Small intestine (tissue), 7 donors: Measurements from ENCODE around the gene TAS2R1. TPM values are rescaled to one million over a fixed set of nuclear protein-coding genes. Genes with fewer than 3 reads are reported as not detected.

Experiments
- DNase-seq, 2 donors: peaks; one replicate each; pipeline versions ENCODE4 v3.0.0 to v3.0.0-alpha.2; 2013
- FAIRE-seq: peaks from 2 replicates; lab custom pipeline; 2012; peaks lifted over from hg19 to GRCh38; lab: Jason Lieb, UNC
- H3K27ac ChIP-seq, 3 donors: one replicate each; pipeline ENCODE4 v1.5.1; 2013; ENCODE audit warnings: low read length in 2 of 3, mild to moderate bottlenecking in 2 of 3, control low read depth in 1 of 3, inconsistent platforms in 1 of 3, low read depth in 1 of 3, moderate library complexity in 1 of 3
- H3K27me3 ChIP-seq, 3 donors: one replicate each; pipeline ENCODE4 v1.6.1; 2013; ENCODE audit warnings: low read length in 3 of 3, inconsistent platforms in 1 of 3; ENCODE audit not compliant: control insufficient read depth in 3 of 3, insufficient read depth in 3 of 3
- H3K36me3 ChIP-seq, 3 donors: one replicate each; pipeline ENCODE4 v1.6.1; 2013; ENCODE audit warnings: low read length in 3 of 3, inconsistent platforms in 1 of 3, low read depth in 1 of 3, mild to moderate bottlenecking in 1 of 3, moderate library complexity in 1 of 3; ENCODE audit not compliant: control insufficient read depth in 3 of 3, insufficient read depth in 2 of 3
- H3K4me1 ChIP-seq, 3 donors: one replicate each; pipeline ENCODE4 v1.6.1; 2013; ENCODE audit warnings: low read length in 2 of 3, inconsistent platforms in 1 of 3, low read depth in 1 of 3, mild to moderate bottlenecking in 1 of 3, moderate library complexity in 1 of 3; ENCODE audit not compliant: control insufficient read depth in 3 of 3, insufficient read depth in 2 of 3
- H3K4me3 ChIP-seq, 3 donors: one replicate each; pipeline ENCODE4 v1.5.1; 2013; ENCODE audit warnings: low read length in 3 of 3, control low read depth in 1 of 3, inconsistent platforms in 1 of 3, low read depth in 1 of 3, mild to moderate bottlenecking in 1 of 3, moderate library complexity in 1 of 3
- H3K9me3 ChIP-seq, 2 donors: one replicate each; pipeline ENCODE4 v1.6.1; 2013; ENCODE audit warnings: low read depth in 1 of 2, low read length in 1 of 2; ENCODE audit not compliant: control insufficient read depth in 2 of 2, insufficient read depth in 1 of 2
- WGBS, 3 donors: extraction: QIAGEN DNeasy Blood & Tissue Kit; methylation state at CpG; one replicate each; pipeline ENCODE4 v1.1.7; 2013; 5-methylcytosine and 5-hydroxymethylcytosine counted together
- polyA plus RNA-seq, 4 donors: library from polyadenylated mRNA; stranded (reverse) in 3 of 4; unstranded in 1 of 4; fragments of 200-250 nt in 3 of 4; fragments of 120-200 nt in 1 of 4; gene quantifications; one replicate each; pipeline versions ENCODE4 v1.2.1 to v1.2.3, GENCODE V29; 2013
- donor health status: healthy with polysubstance abuse.
- donor health status: control.
- donor health status: control.
- donor health status: Bipolar disorder and iron deficiency.
- donor health status: healthy.

Gene TAS2R1
- polyA plus RNA-seq, 4 donors: 0.50 TPM; not detected in 3

DNA sequence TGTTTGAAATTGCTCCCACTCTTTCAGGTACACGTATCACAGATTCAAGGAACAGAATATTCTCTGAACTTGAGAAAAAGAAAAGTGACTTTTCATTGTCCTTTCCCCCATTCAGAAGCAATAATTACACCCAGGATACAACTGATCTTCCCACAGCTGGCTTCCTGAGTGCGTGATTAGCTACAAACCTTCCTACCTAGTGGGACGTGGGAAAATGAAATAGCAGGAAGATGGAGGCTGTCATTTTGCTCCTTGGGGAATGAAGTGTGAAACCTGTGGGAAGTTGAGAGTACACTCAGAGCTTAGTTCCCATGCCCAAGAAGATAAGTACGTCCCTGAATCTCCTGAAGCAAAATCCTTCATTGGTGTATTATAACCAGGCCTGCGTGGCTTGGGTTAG lies 2.6 kb downstream of the TAS2R1 start:
- H3K27ac ChIP-seq: no peak overlapping the region
- no peak for DNase-seq
- H3K27me3 ChIP-seq: no peaks in the 10 kb centered on the region
- FAIRE-seq: no peak
- no peaks in the 10 kb centered on the region for H3K9me3 ChIP-seq
- no peak overlapping the region for H3K4me3 ChIP-seq
- WGBS, 3 donors: 70 to 86% (median 81%) methylated on average over 5 of the region's 5 CpGs
- H3K4me1 ChIP-seq: no peaks in the 10 kb centered on the region
- H3K36me3 ChIP-seq: no peaks in the 10 kb centered on the region

DNA sequence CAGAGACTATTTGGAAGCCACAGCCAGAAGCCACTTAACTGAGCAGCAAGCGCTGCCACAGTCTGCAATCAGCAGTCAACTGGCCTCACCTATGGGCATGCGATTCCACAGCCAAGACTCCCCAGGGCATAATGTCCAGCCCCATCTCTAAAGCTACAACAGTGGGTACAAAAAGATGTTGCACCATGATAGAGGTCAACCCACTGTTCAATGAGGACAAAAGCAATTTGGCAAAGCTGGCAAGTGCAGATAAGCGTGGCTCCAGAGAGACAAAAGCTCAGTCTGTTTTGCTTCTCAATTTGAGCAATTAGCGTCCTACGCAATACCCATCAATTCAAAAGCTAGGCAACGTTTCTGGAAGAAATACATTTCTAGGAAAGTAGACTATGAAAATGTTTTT lies 3.2 kb downstream of the TAS2R1 start:
- no peaks in the 10 kb centered on the region for H3K4me1 ChIP-seq
- no peaks in the 10 kb centered on the region for H3K36me3 ChIP-seq
- no peaks in the 10 kb centered on the region for H3K9me3 ChIP-seq
- H3K27me3 ChIP-seq: no peaks in the 10 kb centered on the region
- no peak for DNase-seq
- FAIRE-seq: no peak
- H3K4me3 ChIP-seq: no peak overlapping the region
- WGBS, 3 donors: 78 to 90% (median 84%) methylated on average over 6 of the region's 6 CpGs
- H3K27ac ChIP-seq: no peak overlapping the region

DNA sequence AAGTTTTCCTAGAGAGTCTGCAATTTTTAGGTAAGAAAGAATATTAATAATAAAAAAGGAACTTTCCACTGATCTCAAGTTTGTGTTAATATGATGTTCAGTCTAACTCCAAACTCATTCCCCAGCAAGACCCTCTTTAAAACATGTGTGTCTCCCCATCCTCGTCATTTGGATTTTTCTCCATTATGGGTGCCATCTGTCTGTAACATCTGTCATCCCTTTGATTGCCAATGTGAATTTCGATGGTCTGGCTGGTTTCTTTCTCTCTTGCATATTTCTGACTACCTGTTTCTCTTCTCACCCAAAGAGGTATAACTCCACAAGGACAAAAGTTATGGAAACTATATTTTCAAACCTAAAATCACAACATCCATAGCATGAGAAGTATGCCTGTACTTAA lies 4.4 kb downstream of the TAS2R1 start:
- Histone ChIP-seq H3K27ac (no peak overlapping the region), H3K4me3 (no peak overlapping the region), H3K4me1 (peaks cover 0 to 1% (median 0%) of the 10 kb centered on the region in 3 donors), H3K9me3 (no peaks in the 10 kb centered on the region), H3K36me3 (no peaks in the 10 kb centered on the region), H3K27me3 (no peaks in the 10 kb centered on the region)
- no peak for FAIRE-seq
- 74 to 83% (median 78%) methylated on average over 2 of the region's 2 CpGs for WGBS, 3 donors
- DNase-seq: no peak

DNA sequence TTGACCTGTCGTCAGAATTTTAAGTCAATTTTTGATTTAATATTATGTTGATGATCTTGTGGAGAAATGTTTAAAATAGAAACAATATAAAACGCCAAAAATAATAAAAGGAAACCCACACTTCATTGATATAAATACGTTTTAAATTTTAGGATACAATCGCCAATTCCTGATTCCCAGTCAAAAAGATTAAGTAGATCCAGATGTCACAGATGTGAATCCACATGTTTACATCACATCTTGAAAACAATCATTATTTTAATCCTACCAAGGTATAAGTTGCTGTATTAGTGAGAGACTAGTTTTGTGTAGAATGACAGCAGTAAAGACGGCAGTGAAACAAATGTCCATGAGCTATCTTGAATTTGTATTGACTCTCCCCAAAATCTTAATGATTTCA lies 4.9 kb downstream of the TAS2R1 start:
- DNase-seq: no peak
- H3K9me3 ChIP-seq: no peaks in the 10 kb centered on the region
- no peak overlapping the region for H3K27ac ChIP-seq
- 81 to 89% (median 88%) methylated on average over 5 of the region's 5 CpGs for WGBS, 3 donors
- no peak for FAIRE-seq
- H3K4me3 ChIP-seq: no peak overlapping the region
- H3K36me3 ChIP-seq: no peaks in the 10 kb centered on the region
- peaks cover 0 to 1% (median 0%) of the 10 kb centered on the region in 3 donors for H3K4me1 ChIP-seq
- H3K27me3 ChIP-seq: no peaks in the 10 kb centered on the region

DNA sequence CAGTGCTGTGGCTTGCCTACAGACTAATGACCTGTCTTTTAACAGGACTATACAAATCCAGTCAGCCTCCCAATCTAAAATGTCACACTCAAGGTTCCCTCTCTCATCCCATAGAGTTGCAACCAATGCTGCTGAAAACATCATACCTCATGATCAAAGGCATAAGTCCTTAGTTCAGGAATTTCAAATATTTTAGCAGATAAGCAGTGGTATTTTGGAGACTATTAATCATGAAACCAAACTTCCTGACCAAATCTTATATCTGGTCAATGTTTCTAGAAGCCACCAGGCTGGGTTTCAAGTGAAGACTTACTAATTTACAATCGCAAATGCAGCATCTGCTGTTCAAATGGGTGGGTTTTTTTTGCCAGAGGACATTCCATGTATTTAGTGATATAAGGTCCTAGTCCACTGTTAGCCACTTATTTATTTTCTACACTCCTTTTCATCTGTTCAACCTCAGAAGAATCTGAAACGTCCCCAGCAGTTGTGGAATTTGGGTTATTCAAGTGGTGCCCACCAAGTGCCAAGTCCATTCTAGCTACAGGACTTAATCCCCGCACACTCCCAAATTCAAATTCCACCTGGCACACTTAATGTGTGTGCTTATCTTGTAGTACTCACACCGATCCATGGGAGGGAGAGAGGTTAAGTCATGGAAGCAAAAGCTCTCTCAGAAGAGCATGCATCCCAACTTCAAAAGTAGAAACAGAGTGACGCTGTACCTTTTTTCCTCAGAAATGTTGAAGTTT lies 5.8 kb downstream of the TAS2R1 start:
- Histone ChIP-seq H3K9me3 (no peaks in the 10 kb centered on the region), H3K4me1 (peaks cover 0 to 1% (median 0%) of the 10 kb centered on the region in 3 donors), H3K27ac (no peak overlapping the region), H3K4me3 (no peak overlapping the region), H3K27me3 (no peaks in the 10 kb centered on the region), H3K36me3 (no peaks in the 10 kb centered on the region)
- DNase-seq: no peak
- FAIRE-seq: no peak
- WGBS, 3 donors: 55 to 80% (median 74%) methylated on average over 5 of the region's 5 CpGs

DNA sequence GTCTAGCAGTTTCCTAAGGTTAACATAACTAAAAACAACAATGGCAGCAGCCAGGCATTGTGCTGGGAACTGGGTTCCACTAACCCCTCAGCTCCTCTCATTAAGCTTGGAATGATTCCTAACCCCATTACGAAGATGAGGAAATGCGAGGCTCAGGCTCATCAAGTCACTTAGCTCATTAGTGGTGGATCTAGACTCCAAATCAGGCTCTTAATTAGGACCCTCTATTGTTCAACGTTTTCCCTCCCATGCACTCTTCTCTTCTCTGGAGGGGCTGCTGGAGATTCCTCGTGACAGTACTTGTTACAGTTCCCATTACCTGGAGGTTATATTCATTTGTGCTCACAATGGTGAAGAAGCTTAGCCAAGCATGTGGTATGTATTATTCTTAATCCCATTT lies 6.5 kb downstream of the TAS2R1 start:
- no peaks in the 10 kb centered on the region for H3K36me3 ChIP-seq
- H3K27me3 ChIP-seq: no peaks in the 10 kb centered on the region
- WGBS, 3 donors: 75 to 87% (median 85%) methylated on average over 4 of the region's 4 CpGs
- H3K4me3 ChIP-seq: no peak overlapping the region
- no peak for FAIRE-seq
- no peaks in the 10 kb centered on the region for H3K9me3 ChIP-seq
- DNase-seq: no peak
- H3K4me1 ChIP-seq: peaks cover 0 to 1% (median 0%) of the 10 kb centered on the region in 3 donors
- H3K27ac ChIP-seq: no peak overlapping the region

DNA sequence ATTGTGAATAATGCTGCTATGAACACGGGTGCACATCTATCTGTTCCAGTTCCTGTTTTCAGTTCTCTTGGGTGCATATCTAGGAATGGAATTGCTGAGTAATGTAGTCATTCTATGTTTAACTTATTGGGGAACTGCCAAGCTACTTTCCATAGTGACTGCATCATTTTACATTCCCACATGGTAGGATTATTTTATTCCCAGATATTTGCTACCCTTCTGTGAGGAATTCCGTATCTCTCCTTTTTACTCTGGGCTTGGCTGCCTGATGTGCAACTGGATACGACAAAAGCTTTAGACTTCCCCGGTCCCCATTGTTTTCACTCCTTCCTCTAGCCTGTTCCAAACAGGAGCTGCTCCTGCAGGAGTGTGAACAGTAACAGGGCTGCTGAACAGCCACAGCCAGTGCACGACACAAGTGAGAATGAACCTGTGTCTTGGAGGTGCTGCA lies 7.2 kb downstream of the TAS2R1 start:
- DNase-seq (peak in 1 of 2 donors; percentile 9), FAIRE-seq (no peak)

DNA sequence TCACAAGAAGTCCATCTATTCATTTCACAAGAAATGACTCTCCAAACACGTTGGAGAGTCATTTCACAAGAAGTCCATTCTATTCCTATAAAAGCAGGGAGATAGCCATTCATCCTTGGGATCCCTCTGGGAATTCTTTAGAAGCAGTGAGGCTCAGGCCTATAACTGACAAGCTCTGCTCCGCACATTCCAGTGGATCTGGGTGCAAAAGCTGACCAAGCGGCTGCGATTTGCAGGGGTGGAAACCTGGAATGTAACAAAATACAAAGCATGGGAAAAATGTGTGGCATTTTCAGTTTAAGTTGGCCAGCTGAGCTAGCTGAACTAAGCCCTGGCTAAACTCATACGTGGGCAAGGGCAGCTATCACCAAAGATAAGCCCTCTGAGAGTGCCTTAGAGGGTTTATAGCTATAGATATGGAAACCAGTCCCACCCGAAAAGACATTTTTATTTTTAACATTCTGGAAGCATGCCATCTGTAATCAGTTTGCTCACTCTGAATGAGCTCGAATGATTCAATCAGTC lies 8.7 kb downstream of the TAS2R1 start:
- no peaks in the 10 kb centered on the region for H3K9me3 ChIP-seq
- no peaks in the 10 kb centered on the region for H3K36me3 ChIP-seq
- H3K4me1 ChIP-seq: peaks cover 0 to 1% (median 0%) of the 10 kb centered on the region in 3 donors
- H3K27ac ChIP-seq: no peak overlapping the region
- 12 to 45% (median 29%) methylated on average over 7 of the region's 7 CpGs for WGBS, 3 donors
- DNase-seq: peak in 1 of 2 donors; percentile 25
- FAIRE-seq: no peak
- no peaks in the 10 kb centered on the region for H3K27me3 ChIP-seq
- no peak overlapping the region for H3K4me3 ChIP-seq

More for the DNA sequence above, 7.2 kb downstream of the TAS2R1 start:
- Histone ChIP-seq H3K4me3 (no peak overlapping the region), H3K36me3 (no peaks in the 10 kb centered on the region), H3K9me3 (no peaks in the 10 kb centered on the region), H3K27me3 (no peaks in the 10 kb centered on the region), H3K4me1 (peaks cover 0 to 1% (median 0%) of the 10 kb centered on the region in 3 donors), H3K27ac (no peak overlapping the region)
- WGBS, 3 donors: 41 to 63% (median 52%) methylated on average over 5 of the region's 5 CpGs
